HG03432 (cell line): ENCODE measurements around the gene OR10A6.

Source experiments
- ATAC-seq: cut with Tn5 transposase; IDR thresholded peaks from one replicate; pipeline ENCODE4 v1.9.1; 2021; ENCODE audit warnings: mild to moderate bottlenecking, moderate library complexity; ENCODE audit not compliant: unreplicated experiment

OR10A6 gene

GRCh38 chr11:7911011-7911410 is 20.1 kb downstream of the OR10A6 start:
- ATAC-seq = no peak

GRCh38 chr11:7910286-7910788 is 20.7 kb downstream of the OR10A6 start:
- ATAC-seq = no peak

GRCh38 chr11:7909585-7910285 is 21.3 kb downstream of the OR10A6 start:
- ATAC-seq = no peak

- no peak for ATAC-seq
These were observed 23.9 kb downstream of the OR10A6 start for GRCh38 chr11:7907121-7907520.

- no peak for ATAC-seq
These were observed 24.6 kb downstream of the OR10A6 start for GRCh38 chr11:7906481-7906880.

GRCh38 chr11:7905961-7906429 is 25.1 kb downstream of the OR10A6 start:
- ATAC-seq = no peak

GRCh38 chr11:7905549-7905948 is 25.5 kb downstream of the OR10A6 start:
- ATAC-seq = no peak

GRCh38 chr11:7904917-7905316 is 26.2 kb downstream of the OR10A6 start:
- ATAC-seq = no peak

GRCh38 chr11:7903940-7904339 is 27.1 kb downstream of the OR10A6 start:
- ATAC-seq = no peak

GRCh38 chr11:7901319-7901854 is 29.7 kb downstream of the OR10A6 start:
- no peak for ATAC-seq

GRCh38 chr11:7900686-7901085 is 30.4 kb downstream of the OR10A6 start:
- no peak for ATAC-seq

- no peak for ATAC-seq
These were observed 31.6 kb downstream of the OR10A6 start for GRCh38 chr11:7899418-7899817.

- ATAC-seq = no peak
These were observed 32.3 kb downstream of the OR10A6 start for GRCh38 chr11:7898666-7899283.

- ATAC-seq = no peak
These were observed 34.9 kb downstream of the OR10A6 start for GRCh38 chr11:7896009-7896785.

GRCh38 chr11:7894251-7894650 is 36.8 kb downstream of the OR10A6 start:
- ATAC-seq = no peak

- ATAC-seq = no peak
These were observed 37.3 kb downstream of the OR10A6 start for GRCh38 chr11:7893796-7894195.

GRCh38 chr11:7892840-7893254 is 38.2 kb downstream of the OR10A6 start:
- peak; percentile 61 for ATAC-seq

GRCh38 chr11:7892059-7892699 is 38.9 kb downstream of the OR10A6 start:
- peak; percentile 52 for ATAC-seq

GRCh38 chr11:7890417-7891172 is 40.5 kb downstream of the OR10A6 start:
- peak; percentile 45 for ATAC-seq

GRCh38 chr11:7889985-7890384 is 41.1 kb downstream of the OR10A6 start:
- peak; percentile 54 for ATAC-seq
